RWPE1 (cell line): ENCODE results near the gene TSPOAP1.

Source experiments
- CTCF ChIA-PET: fragments of 350-600 bp; sonication (Branson Sonifier 250); formaldehyde crosslinking; extraction: SDS; loops from one replicate; lab custom pipeline; 2021; lab: Yijun Ruan, JAX
- POLR2A ChIA-PET: fragments of 400-600 bp; formaldehyde crosslinking; extraction: SDS; loops from one replicate; lab custom pipeline; 2020; ENCODE audit warnings: antibody characterized with exemption; ENCODE audit not compliant: low non-redundant PET; lab: Yijun Ruan, JAX
- DNase-seq: peaks from one replicate; pipeline ENCODE4 v3.0.0; 2012; ENCODE audit warnings: low spot score
- H3K27ac ChIP-seq: fragments of 450-650 bp; 2 replicates; pipeline ENCODE4 v1.5.1; 2017
- TF ChIP-seq, protein P1 (sequence below): fragments of 450-650 bp; conservative IDR thresholded peaks from 2 replicates; pipeline ENCODE4 v1.5.1; 2017; ENCODE audit warnings: low read depth, mild to moderate bottlenecking

The TSPOAP1 gene

DNA sequence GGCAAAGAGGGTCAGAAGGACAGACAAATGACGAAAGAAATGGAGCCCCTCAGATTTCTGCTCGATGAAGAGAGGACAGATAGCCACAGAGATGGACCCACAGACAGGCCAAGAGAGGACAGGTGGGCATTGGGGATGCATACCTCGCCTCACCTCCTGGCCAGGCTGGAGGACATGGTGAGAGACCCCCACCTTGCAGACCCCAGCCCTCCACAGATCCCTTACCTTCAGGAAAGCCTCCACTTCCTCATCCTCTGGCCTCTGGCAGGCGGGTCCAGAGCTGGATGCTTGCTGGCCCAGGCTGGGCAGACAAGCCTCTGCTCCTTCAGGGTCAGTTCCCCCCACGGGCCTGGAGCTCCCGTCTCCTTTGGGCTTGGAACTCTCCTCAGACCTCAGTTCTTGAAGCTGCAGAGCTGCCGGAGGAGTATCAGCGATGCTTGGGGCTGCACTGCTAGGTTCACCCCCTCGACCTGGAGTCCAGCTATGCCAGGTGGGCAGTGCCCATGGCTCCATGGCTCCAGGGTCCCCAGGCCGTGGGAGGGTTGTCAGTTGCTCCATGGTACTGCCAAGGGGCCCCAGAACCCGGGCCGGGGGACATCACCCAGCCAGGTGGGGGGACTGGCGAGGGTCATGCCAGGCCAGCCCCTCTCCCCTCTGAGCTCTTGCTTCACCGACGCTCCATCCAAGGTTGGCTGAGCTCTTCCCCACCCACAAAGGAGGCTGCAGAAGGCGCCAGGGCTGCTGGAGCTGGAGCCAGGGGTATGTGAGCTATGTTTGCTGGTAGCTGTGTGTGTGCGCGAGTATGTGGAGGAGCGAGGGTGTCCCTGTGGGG, 1.0 kb downstream of the TSPOAP1 start:
- DNase-seq: no peak
- POLR2A ChIA-PET: no interaction called here

DNA sequence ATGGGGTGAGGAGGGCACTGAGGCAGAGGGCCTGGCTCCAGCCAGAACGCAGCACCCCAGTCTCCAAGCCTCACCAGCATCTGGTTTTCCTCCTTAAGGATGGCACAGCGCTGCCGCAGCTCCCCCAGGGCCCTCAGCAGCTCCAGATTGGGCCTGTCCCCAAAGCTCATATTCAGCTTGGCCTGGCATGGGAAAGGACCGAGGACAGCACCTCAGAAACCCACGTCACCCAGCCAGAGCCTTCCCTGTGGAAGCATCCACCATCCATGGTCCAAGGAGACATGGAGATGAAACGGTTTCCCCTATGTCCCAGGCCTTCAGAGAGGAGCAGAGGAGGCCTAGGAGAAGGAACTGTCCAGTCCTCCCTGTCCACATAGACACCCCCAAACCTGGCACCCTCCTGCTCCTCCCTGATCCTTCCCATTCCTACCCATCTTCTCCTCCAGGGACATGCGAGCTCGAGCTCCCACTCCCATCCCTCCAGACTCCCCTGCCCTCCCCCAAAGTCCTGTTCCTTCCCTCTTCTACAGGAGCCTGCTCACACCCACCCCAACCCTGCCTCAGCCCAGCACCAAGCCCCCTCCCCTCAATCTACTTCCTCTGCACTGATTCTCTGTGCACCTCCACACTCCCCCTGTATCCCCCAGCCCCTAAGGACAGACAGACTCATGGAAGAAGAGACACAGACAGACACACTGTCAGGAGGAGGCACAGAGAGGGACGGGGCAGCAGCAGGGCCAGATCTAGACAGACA, 1.8 kb downstream of the TSPOAP1 start:
- TF ChIP-seq, protein P1, sequence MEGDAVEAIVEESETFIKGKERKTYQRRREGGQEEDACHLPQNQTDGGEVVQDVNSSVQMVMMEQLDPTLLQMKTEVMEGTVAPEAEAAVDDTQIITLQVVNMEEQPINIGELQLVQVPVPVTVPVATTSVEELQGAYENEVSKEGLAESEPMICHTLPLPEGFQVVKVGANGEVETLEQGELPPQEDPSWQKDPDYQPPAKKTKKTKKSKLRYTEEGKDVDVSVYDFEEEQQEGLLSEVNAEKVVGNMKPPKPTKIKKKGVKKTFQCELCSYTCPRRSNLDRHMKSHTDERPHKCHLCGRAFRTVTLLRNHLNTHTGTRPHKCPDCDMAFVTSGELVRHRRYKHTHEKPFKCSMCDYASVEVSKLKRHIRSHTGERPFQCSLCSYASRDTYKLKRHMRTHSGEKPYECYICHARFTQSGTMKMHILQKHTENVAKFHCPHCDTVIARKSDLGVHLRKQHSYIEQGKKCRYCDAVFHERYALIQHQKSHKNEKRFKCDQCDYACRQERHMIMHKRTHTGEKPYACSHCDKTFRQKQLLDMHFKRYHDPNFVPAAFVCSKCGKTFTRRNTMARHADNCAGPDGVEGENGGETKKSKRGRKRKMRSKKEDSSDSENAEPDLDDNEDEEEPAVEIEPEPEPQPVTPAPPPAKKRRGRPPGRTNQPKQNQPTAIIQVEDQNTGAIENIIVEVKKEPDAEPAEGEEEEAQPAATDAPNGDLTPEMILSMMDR: no peak
- ChIA-PET POLR2A (no interaction called here), CTCF (interaction anchor here (0.6 to 2.4 kb wide), 2 partner anchors 9 to 23 kb away, joined by 3 to 14 read pairs; no protein-coding TSS in a partner anchor)
- no peak overlapping the region for H3K27ac ChIP-seq
- DNase-seq: no peak

More for the DNA sequence above, 1.0 kb downstream of the TSPOAP1 start:
- H3K27ac ChIP-seq: no peak overlapping the region
- TF ChIP-seq, protein P1: no peak
- CTCF ChIA-PET: interaction anchor here (0.6 to 2.4 kb wide), 2 partner anchors 10 to 24 kb away, joined by 3 to 14 read pairs; no protein-coding TSS in a partner anchor

DNA sequence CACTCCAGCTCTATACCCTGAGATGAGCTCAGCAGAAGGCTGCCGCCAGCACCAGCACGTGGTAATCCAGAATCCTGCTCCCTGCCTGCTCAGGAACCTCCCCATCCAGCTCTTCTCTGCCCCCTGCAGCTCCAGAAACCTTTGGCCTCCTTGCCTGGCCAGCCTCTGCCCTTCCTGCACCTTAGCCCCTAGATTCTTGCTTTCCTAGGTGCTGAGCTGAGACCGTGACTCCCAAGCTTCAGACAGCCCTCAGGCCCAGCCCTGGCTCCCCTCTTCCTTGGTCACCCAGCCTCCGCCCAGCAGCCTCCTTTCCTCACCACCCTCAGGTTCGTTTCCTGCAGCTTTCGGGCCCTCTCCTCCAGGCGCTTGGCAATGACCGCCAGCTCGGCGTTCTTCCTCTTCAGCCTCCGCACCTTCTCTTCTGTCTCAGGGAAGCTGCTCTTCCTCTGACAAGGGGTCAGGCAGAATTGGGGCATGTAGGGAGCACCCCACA, 2.6 kb downstream of the TSPOAP1 start:
- CTCF ChIA-PET: interaction anchor here (0.6 to 1.5 kb wide), 4 partner anchors 9 to 92 kb away, joined by 3 to 5 read pairs (median 4); partner anchors contain the start of gene RNF43
- POLR2A ChIA-PET: no interaction called here
- no peak for DNase-seq
- TF ChIP-seq, protein P1: no peak
- H3K27ac ChIP-seq: no peak overlapping the region

DNA sequence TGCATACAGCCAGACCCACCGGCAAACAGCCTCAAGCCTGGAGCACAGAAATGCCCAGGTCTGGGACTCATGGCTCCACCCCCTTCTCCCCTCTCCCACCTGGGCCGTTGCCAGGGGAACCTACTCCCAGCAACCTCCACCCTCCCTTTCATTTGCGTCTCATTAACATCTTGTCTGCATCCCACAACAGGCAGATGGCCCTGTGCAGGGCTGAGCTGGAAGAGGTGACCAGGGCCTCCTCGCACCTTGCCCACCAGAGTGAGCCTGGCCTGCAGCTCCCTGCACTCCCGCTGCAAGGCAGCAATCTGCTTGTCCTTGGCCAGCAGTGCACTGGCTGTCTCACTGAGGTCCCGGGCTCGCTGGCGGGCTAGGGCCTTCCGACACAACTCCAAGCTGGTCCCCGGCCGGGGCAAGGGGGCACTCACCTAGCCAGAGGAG, 3.3 kb downstream of the TSPOAP1 start:
- DNase-seq: no peak
- H3K27ac ChIP-seq: no peak overlapping the region
- POLR2A ChIA-PET: no interaction called here

DNA sequence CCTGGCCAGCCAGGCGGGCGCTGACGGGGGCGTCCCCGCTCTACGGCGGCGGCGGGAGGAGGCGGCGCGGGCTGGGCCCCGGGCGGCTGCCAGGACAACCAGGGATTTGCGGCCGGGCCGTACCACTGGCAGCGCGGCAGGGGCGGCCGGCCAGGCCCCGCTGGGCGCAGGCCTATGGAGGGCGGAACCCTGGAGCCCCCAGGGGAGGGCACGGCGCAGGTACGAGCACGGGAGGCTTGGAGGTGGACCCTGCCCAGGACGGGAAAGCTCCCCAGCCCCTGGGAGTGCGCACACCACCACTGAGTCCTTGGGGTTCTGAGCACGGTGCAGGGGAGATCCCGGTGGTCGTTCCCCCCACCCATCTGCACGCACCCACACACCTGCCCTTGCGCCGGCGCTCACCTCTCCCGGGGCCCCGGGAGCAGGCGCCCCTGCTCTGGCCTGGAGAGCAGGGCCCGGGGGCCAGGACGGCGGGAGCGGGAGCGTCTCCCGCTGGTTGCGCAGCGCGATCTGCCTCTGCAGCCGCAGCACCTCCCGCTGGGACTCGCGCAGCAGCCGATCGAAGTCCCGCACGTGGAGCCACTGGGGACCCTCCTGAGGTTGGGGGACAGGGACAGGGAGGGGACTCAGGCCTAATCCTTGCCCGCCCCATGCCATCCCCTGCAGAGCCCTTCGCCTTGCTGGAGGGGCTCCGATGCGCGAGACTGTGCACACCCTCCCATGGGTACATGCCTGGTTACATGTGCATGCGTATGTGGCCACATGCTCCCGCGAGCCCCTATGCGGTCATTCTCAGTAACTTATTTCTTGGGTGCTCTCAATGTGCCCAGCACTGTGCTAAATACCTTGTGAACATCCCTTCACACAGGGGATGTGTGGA, 3.9 kb downstream of the TSPOAP1 start:
- POLR2A ChIA-PET: no interaction called here
- H3K27ac ChIP-seq: no peak overlapping the region
- TF ChIP-seq, protein P1: no peak
- DNase-seq: no peak
- CTCF ChIA-PET: interaction anchor here (0.6 to 1.5 kb wide), 2 partner anchors 93 to 122 kb away, joined by 3 to 5 read pairs; partner anchors contain the start of gene RNF43

More for the DNA sequence above, 3.3 kb downstream of the TSPOAP1 start:
- TF ChIP-seq, protein P1: no peak
- CTCF ChIA-PET: interaction anchor here (0.6 to 1.5 kb wide), 3 partner anchors 8 to 92 kb away, joined by 4 to 5 read pairs (median 4); partner anchors contain the start of gene RNF43
